Measurements from ENCODE around the gene UBE3B. TPM values are rescaled to one million over a fixed set of nuclear protein-coding genes. Genes with fewer than 3 reads are reported as not detected.

UBE3B gene
- total and polyA plus RNA-seq, 2 donors (not counting 1 experiment from before 2014, with no cell fraction given) = 27.2 to 52.1 TPM

- intact Hi-C loops (cut with micrococcal nuclease) = no loop called here
- no peak overlapping the region for H3K4me3 Mint-ChIP-seq
- DNase-seq (no peak), ATAC-seq (ENCODE audit: low read depth) (no peak)
- no peak overlapping the region for H3K27ac Mint-ChIP-seq
- Histone ChIP-seq H3K79me2 (ENCODE audit: control insufficient read depth, insufficient read depth, low read length) (no peaks in the 10 kb centered on the region), H3K4me3 (ENCODE audit: control extremely low read depth in 1 of 5, extremely low read depth in 1 of 5, insufficient read depth in 1 of 5, low read depth in 2 of 5, low read length in 4 of 5) (no peak overlapping the region), H3K4me2 (replicated peaks; ENCODE audit: low read depth, low read length, poor library complexity, severe bottlenecking) (no peak overlapping the region), H3K9ac (ENCODE audit: low read length) (no peak overlapping the region), H3K4me1 (ENCODE audit: control insufficient read depth in 2 of 2, insufficient read depth in 2 of 2, low read length in 2 of 2) (no peaks in the 10 kb centered on the region), H2AFZ (ENCODE audit: insufficient read depth, low read depth, low read length, poor library complexity, severe bottlenecking) (no peak overlapping the region), H3K36me3 (replicated peaks in 1 of 2; ENCODE audit: control extremely low read depth in 1 of 2, control insufficient read depth in 1 of 2, extremely low read depth in 1 of 2, insufficient read depth in 2 of 2, low read length in 1 of 2) (no peaks in the 10 kb centered on the region), H3K27me3 (replicated peaks in 1 of 4; ENCODE audit: control extremely low read depth in 1 of 4, control insufficient read depth in 3 of 4, insufficient read depth in 4 of 4, low read length in 3 of 4) (peaks cover 0 to 6% (median 0%) of the 10 kb centered on the region in 4 experiments), H4K20me1 (ENCODE audit: control insufficient read depth, insufficient read depth, low read length, poor library complexity, severe bottlenecking) (no peaks in the 10 kb centered on the region), H3K27ac (ENCODE audit: low read length in 2 of 2) (no peak overlapping the region), H3K9me3 (ENCODE audit: control extremely low read depth in 1 of 3, control insufficient read depth in 2 of 3, insufficient read depth in 1 of 3, low read length in 2 of 3) (no peaks in the 10 kb centered on the region)
- no peaks in the 10 kb centered on the region for H3K27me3 Mint-ChIP-seq
- H3K4me1 Mint-ChIP-seq = no peaks in the 10 kb centered on the region
- WGBS (ENCODE audit: insufficient coverage) = 78% methylated on average over 15 of the region's 16 CpGs
- ChIA-PET CTCF (interaction anchor here (0.8 to 1.5 kb wide), 2 partner anchors 33 to 45 kb away, joined by 3 read pairs; no protein-coding TSS in a partner anchor), POLR2A (no interaction called here)
- no peak for TF ChIP-seq EZH2 (IDR thresholded peaks at IDR 0.05; ENCODE audit: borderline replicate concordance, insufficient read depth, low read depth, low read length, poor library complexity, severe bottlenecking)
- TF ChIP-seq, protein P1, sequence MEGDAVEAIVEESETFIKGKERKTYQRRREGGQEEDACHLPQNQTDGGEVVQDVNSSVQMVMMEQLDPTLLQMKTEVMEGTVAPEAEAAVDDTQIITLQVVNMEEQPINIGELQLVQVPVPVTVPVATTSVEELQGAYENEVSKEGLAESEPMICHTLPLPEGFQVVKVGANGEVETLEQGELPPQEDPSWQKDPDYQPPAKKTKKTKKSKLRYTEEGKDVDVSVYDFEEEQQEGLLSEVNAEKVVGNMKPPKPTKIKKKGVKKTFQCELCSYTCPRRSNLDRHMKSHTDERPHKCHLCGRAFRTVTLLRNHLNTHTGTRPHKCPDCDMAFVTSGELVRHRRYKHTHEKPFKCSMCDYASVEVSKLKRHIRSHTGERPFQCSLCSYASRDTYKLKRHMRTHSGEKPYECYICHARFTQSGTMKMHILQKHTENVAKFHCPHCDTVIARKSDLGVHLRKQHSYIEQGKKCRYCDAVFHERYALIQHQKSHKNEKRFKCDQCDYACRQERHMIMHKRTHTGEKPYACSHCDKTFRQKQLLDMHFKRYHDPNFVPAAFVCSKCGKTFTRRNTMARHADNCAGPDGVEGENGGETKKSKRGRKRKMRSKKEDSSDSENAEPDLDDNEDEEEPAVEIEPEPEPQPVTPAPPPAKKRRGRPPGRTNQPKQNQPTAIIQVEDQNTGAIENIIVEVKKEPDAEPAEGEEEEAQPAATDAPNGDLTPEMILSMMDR (IDR thresholded peaks at IDR 0.05) = no peak
- H3K9me3 Mint-ChIP-seq (ENCODE audit: insufficient read depth) = no peaks in the 10 kb centered on the region
Measured at GRCh38 chr12:109553906-109554500, 76.6 kb downstream of the UBE3B start.

DNA sequence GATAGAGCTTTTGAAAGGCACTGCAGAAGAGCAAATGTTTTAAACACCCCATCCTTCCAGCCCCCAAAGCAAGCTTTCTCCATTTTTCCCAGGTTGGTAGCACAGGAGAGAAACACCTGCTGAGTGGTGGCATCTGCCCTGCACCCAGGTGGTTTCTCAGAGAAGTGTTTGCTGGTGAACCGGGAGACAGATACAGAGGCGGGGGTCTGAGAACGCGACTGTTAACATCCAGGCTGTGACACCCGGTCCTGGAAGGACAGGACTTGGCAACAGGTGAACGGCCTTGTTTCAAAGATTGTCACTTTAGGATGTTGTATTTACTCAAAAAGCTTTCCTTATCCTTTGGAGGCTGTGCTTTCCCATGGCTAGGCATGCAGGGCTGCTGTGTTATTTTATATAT lies 77.3 kb downstream of the UBE3B start:
- ChIA-PET POLR2A (no interaction called here), CTCF (interaction anchor here (0.6 to 0.8 kb wide), 2 partner anchors 17 to 34 kb away, joined by 3 read pairs; no protein-coding TSS in a partner anchor)
- Mint-ChIP-seq H3K27me3 (no peaks in the 10 kb centered on the region), H3K4me3 (no peak overlapping the region), H3K4me1 (no peaks in the 10 kb centered on the region), H3K9me3 (ENCODE audit: insufficient read depth) (no peaks in the 10 kb centered on the region), H3K27ac (no peak overlapping the region)
- H3K36me3 ChIP-seq (replicated peaks in 1 of 2; ENCODE audit: control extremely low read depth in 1 of 2, control insufficient read depth in 1 of 2, extremely low read depth in 1 of 2, insufficient read depth in 2 of 2, low read length in 1 of 2) = no peaks in the 10 kb centered on the region
- H3K4me2 ChIP-seq (replicated peaks; ENCODE audit: low read depth, low read length, poor library complexity, severe bottlenecking) = no peak overlapping the region
- no peak overlapping the region for H3K9ac ChIP-seq (ENCODE audit: low read length)
- intact Hi-C loops (cut with micrococcal nuclease) = no loop called here
- no peaks in the 10 kb centered on the region for H3K9me3 ChIP-seq (ENCODE audit: control extremely low read depth in 1 of 3, control insufficient read depth in 2 of 3, insufficient read depth in 1 of 3, low read length in 2 of 3)
- no peaks in the 10 kb centered on the region for H3K4me1 ChIP-seq (ENCODE audit: control insufficient read depth in 2 of 2, insufficient read depth in 2 of 2, low read length in 2 of 2)
- no peak for ATAC-seq (ENCODE audit: low read depth)
- no peak for TF ChIP-seq EZH2 (IDR thresholded peaks at IDR 0.05; ENCODE audit: borderline replicate concordance, insufficient read depth, low read depth, low read length, poor library complexity, severe bottlenecking)
- TF ChIP-seq, protein P1 (IDR thresholded peaks at IDR 0.05) = no peak
- 88% methylated on average over 6 of the region's 6 CpGs for WGBS (ENCODE audit: insufficient coverage)
- H3K79me2 ChIP-seq (ENCODE audit: control insufficient read depth, insufficient read depth, low read length) = no peaks in the 10 kb centered on the region
- no peaks in the 10 kb centered on the region for H4K20me1 ChIP-seq (ENCODE audit: control insufficient read depth, insufficient read depth, low read length, poor library complexity, severe bottlenecking)
- DNase-seq = no peak
- no peak overlapping the region for H3K4me3 ChIP-seq (ENCODE audit: control extremely low read depth in 1 of 5, extremely low read depth in 1 of 5, insufficient read depth in 1 of 5, low read depth in 2 of 5, low read length in 4 of 5)
- peaks cover 0 to 6% (median 0%) of the 10 kb centered on the region in 4 experiments for H3K27me3 ChIP-seq (replicated peaks in 1 of 4; ENCODE audit: control extremely low read depth in 1 of 4, control insufficient read depth in 3 of 4, insufficient read depth in 4 of 4, low read length in 3 of 4)
- H3K27ac ChIP-seq (ENCODE audit: low read length in 2 of 2) = no peak overlapping the region
- H2AFZ ChIP-seq (ENCODE audit: insufficient read depth, low read depth, low read length, poor library complexity, severe bottlenecking) = no peak overlapping the region

Data from B cell (primary cell).